ENCODE results near the gene TOPBP1.
"Not testable (repeated sequence)": the region's sequence is repeated elsewhere in the genome, so short reads cannot be mapped to it uniquely, and the experiment has no call there.

Gene TOPBP1

DNA sequence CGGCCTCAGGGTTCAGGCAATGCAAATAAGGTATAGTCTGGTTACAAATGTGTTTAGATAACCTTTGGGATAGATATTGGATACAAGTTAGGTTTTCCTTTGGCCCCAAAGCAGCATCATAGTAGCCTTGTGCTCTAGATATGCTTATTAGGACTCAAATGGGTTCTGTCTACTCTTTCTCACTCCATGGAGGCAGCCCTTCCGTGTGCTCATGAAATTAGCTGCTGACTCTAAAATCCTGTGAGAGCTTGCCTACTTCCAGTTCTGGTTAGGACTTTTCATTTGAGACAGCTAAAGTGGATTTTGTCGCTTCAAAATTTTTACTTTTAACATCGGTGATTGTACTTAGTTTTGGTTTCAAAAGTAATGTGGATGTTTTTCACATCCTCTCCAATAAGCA, 86.7 kb downstream of the TOPBP1 start:
- no peak for DNase-seq (ENCODE audit: low read depth, low spot score)
- peak overlapping the region; percentile 91 for H3K4me3 ChIP-seq (ENCODE audit: low read length)

DNA sequence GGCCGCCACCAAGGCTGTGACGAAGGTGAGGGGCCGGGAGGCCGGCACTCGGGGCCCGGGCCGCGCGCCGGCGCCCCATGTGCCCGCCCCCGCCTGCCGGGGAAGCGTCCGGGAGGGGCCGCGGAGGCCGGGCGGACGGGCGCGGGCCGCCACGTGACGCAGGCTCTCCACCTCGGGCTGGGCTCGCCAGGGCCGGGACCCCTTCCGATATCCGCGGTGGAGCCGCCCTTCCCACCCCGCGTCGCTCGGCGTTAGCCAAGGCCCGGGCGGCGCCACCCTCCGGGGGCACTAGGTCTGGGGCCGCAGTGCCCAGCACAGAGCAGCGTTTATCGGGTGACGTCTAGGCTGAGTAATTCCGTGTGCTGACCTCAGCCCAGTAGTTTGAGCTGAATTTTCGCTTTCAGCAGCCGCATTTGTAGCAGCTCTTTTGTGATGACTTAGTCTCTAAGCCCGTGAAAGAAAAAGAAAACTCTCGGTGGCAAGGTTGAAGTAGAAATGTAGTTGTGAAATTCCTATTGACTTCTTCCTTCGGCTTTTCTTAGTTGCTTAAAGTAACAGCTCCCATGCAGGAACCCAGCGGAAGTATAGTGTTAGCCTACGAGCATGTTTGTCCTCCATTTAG, 87.4 kb downstream of the TOPBP1 start:
- DNase-seq (ENCODE audit: low read depth, low spot score): peak; percentile 32

DNA sequence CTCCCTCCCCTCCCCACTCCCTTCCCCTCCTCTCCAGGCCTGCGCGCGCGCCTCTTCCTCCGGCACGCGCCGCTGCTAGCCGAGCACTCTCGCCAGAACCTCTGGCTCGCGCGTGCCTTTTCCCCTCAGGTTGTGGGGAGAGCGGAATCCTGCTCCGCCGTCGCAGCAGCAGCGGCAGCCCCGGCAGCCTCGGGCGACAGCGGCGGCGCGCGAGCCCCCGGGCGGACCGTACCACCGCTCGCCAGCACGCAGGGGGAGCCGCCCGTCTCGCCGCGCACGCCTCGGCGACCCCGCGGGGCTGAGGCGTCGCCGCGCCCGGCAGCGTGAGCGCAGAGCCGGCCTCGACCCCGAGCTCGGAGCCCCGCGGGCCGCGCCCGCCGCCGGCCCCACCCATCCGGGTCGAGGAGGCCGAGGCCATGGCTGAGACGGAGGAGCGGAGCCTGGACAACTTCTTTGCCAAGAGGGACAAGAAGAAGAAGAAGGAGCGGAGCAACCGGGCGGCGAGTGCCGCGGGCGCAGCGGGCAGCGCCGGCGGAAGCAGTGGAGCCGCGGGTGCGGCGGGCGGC, 88.0 kb downstream of the TOPBP1 start, which contains the start of gene CDV3:
CDV3 (plus strand) TSS at position 58 of the 566 bp plus-strand sequence; CDS start at position 417, 359 bp downstream.
- DNase-seq (ENCODE audit: low read depth, low spot score): no peak
- peak within 1 kb of the TSS; percentile 91 for H3K4me3 ChIP-seq (ENCODE audit: low read length)

More for the DNA sequence above, 87.4 kb downstream of the TOPBP1 start:
- H3K4me3 ChIP-seq (ENCODE audit: low read length): peak overlapping the region; percentile 91

DNA sequence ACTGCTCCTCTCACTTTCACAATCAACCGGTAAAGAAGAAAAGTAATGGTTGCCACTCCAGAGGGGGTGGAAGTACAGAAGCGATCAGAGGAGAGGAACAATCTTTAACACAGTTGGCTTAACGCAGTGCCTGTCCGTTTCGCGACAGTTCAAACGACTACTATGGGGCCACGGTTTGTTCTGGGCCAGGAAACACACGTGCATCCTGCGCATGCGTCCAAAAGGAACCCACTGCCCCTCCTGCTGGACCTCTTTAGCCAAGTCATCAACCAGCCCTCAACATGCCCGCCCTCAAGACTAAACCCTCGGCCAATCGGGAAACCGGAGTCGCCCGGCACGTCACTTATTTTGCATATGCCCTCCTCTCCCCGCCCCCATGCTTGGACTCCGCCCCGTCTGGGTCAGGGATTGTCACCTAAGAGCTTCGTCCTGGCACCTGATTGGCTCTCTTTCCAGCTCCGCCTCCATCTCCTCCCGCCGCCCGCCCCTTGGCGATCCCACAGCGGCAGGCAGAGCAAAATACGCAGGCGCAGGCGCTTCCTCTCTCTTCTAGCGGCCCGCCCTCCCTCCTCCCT, 88.6 kb downstream of the TOPBP1 start:
- peak; percentile 100 for DNase-seq (ENCODE audit: low read depth, low spot score)
- peak overlapping the region; percentile 91 for H3K4me3 ChIP-seq (ENCODE audit: low read length)

DNA sequence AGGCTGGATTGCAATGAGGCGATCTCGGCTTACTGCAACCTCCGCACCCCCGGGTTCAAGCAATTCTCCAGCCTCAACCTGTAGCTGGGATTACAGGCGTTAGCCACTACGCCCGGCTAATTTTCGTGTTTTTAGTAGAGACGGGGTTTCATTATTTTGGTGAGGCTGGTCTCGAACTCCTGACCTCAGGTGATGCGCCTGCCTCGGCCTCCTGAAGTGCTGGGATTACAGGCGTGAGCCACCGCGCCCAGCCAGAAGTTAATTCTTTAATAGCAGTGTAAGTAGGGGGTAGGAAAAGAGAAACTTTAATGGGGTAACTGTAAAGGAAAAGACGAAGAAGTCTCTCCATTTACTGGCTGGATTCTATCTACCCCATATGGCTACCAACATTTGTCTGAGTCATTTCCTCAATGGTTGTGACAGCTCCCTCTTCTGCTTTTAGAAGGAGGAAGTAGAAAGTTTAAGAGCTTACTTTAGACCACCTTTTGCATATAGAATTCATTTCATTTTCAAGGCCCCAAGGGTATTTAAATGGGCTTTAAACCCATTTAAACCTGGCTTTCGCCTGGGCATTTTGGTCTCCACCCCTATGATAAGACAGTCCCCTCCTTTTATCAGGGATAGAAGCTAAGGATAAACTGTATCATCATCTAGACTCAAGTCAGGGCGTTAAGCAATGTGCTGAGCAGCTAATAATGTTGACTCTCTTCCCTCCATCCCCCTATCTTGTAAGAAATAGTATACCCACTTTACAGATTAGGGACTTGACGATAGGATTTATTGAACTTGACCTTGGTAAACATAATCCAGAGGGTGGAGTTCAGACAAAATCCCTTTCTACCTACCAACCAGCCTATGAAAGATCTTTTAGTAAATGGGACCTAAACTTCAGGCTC, 89.3 kb downstream of the TOPBP1 start:
- peak; percentile 43 for DNase-seq (ENCODE audit: low read depth, low spot score)
- peak overlapping the region; percentile 48 for H3K4me3 ChIP-seq (ENCODE audit: low read length)

DNA sequence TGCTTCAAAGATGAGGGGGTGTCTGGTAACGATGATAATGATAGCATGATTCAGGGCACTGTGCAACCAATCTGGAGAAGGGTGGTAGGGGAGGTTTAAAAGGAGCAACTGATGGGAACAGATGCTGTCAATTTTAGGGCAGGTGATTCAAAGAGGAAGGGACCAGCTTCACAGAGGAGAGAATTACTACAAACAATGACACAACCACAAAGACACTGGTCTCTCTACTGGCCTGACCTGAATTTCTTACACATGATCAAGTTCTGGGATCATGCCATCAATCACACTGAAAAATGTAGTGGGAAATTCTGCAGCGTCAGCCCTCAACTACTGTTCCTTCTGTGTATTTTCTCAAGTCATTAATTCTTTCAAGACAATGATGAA, 90.8 kb downstream of the TOPBP1 start:
- H3K4me3 ChIP-seq (ENCODE audit: low read length): no peak overlapping the region
- no peak for DNase-seq (ENCODE audit: low read depth, low spot score)

DNA sequence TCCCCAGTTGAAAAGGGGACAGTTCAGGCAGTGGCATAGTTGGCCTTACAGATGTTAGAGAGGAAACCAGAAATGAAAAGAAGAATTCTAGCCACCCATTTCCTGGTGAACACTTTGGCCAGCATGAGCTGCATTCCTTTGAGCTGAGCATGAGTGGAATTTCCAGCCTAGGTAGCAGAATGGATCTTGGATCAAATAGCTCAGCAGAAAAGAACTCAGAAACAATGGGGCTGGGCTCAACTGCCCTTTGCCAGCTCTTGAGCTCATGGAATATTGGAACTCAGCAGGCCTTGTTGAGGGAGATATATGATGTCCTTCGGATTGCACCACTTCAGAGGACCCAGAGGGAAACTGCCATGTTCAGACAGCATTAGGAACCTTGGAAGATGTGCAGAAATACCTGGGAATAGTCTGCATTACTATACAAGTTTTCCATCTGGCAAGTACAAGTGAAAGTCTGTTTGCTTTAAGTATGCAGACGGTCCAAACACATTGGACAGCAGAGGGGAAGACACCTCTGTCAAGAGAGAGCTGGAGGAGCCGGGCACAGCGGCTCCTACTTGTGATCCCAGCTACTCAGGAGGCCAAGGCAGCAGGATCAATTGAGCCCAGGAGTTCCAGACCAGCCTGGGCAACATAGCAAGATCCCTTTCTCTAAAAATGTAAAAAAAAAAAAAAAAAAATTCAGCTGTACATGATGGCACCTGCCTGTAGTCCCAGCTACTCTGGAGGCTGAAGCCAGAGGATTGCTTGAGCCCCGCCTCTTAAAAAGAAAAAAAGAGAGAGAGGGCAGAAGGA, 91.4 kb downstream of the TOPBP1 start:
- no peak overlapping the region for H3K4me3 ChIP-seq (ENCODE audit: low read length)
- DNase-seq (ENCODE audit: low read depth, low spot score): no peak

DNA sequence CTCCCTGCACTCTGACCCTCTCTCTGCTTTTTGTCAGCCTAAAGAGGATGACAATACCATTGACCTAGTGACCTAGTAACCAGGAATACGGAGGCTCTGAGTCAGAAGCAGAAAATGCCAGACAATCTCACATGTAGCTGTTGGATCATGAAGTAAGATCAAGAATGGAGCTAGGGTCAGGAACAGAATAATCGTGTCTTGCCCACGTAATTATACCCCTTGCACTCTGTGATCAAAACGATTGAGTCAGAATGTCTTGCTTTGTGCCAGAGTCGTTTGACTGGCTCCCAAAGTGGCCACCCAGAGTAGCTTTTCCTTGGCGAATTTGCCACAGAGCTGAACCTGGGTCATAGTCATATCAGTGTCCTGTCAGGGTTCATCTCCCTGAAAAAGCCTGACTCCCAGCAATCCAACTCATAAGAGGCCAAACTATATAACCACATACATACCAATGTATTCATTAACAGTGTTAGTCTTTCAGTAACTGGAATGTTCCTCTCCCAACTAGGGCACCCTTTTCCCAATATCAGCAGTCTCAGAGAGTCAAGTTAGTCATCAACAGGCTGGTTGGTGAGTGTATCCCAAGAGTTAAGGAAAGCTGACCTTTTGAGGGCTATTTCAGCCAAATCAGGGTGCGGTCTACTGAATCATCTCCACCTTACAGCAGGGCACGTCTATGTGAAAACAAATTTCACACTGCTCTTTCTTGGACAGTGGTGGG, 93.3 kb downstream of the TOPBP1 start:
- no peak for DNase-seq (ENCODE audit: low read depth, low spot score)
- H3K4me3 ChIP-seq (ENCODE audit: low read length): no peak overlapping the region

DNA sequence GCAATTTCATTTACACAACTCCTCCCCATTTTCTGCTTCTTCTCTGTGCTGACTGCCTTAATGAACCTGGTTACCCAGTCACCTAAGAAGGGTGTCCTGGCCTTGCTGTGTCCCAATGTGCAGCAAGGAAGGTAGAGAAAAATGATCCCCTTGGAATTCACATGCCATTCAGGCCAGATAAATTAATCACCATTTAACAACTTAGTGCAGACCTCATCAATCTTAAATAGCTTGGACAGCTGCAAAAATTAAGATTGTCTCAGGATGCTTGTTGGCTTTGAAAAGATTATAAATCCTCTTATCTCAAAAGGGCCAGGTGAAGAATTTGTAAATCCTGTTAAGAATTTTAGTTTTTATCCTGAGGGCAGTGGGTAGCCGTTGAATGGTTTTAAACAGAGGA, 97.9 kb downstream of the TOPBP1 start:
- no peak for DNase-seq (ENCODE audit: low read depth, low spot score)
- H3K4me3 ChIP-seq (ENCODE audit: low read length): no peak overlapping the region

DNA sequence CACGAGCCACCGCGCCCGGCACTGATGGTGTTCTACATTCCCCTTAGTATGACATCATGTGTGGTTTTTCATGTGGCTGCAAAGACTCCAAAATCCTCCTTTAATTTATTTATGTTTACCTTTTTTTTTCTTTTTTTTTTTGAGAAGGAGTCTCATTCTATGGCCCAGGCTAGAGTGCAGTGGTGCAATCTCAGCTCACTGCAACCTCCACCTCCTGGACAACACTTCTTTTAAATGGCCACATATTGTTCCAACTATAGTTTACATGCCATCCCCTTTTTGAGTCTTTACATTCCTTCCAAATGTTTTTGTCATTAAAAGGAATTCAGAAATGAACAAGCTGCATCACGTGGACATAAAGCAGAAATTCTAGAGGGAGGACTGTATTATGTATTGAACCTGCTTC, 98.6 kb downstream of the TOPBP1 start:
- no peak for DNase-seq (ENCODE audit: low read depth, low spot score)
- H3K4me3 ChIP-seq (ENCODE audit: low read length): no peak overlapping the region

DNA sequence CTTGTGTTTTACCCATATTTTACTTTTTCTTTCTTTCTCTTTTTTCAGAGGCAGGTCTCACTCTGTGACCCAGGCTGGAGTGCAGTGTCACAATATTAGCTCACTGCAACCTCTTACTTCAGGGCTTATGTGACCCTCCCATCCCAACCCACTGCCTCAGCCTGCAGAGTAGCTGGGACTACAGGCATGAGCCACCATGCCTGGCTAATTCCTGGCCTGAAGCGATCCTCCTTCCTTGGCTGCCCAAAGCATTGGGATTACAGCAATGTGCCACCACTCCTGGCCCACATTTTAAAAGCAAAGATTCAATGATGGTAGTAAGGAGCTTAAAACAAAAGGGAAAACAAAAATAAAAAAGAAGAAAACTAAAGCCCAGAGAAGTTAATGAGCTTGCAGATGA, 99.4 kb downstream of the TOPBP1 start:
- no peak for DNase-seq (ENCODE audit: low read depth, low spot score)
- H3K4me3 ChIP-seq (ENCODE audit: low read length): no peak overlapping the region

DNA sequence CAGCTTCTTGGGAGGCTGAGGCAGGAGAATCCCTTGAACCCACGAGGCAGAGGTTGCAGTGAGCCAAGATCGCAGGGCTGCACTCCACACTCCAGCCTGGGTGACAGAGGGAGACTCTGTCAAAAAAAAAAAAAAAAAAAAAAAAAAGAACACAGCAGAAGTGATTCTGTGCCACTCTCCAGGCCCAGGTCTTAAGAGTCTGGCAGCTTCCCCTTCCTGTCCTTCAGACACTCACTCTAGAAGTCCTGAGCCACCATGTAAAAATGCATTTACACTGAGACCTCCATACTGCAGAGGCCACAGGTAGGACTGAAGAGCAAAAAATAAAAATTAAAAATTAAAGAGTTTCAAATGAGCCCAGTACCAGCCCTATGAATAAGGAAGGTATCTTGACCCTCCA, 100.1 kb downstream of the TOPBP1 start:
- no peak for DNase-seq (ENCODE audit: low read depth, low spot score)
- H3K4me3 ChIP-seq (ENCODE audit: low read length): no peak overlapping the region

DNA sequence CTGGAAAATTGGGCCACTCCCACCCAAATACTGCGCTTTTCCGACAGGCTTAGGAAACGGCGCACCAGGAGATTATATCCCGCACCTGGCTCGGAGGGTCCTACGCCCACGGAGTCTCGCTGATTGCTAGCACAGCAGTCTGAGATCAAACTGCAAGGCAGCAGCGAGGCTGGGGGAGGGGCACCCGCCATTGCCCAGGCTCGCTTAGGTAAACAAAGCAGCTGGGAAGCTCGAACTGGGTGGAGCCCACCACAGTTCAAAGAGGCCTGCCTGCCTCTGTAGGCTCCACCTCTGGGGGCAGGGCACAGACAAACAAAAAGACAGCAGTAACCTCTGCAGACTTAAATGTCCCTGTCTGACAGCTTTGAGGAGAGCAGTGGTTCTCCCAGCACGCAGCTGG, 110.2 kb downstream of the TOPBP1 start:
- DNase-seq (ENCODE audit: low read depth, low spot score); H3K4me3 ChIP-seq (ENCODE audit: low read length): not testable (repeated sequence)
